ENCODE data around the gene HERC3.

The HERC3 gene

DNA sequence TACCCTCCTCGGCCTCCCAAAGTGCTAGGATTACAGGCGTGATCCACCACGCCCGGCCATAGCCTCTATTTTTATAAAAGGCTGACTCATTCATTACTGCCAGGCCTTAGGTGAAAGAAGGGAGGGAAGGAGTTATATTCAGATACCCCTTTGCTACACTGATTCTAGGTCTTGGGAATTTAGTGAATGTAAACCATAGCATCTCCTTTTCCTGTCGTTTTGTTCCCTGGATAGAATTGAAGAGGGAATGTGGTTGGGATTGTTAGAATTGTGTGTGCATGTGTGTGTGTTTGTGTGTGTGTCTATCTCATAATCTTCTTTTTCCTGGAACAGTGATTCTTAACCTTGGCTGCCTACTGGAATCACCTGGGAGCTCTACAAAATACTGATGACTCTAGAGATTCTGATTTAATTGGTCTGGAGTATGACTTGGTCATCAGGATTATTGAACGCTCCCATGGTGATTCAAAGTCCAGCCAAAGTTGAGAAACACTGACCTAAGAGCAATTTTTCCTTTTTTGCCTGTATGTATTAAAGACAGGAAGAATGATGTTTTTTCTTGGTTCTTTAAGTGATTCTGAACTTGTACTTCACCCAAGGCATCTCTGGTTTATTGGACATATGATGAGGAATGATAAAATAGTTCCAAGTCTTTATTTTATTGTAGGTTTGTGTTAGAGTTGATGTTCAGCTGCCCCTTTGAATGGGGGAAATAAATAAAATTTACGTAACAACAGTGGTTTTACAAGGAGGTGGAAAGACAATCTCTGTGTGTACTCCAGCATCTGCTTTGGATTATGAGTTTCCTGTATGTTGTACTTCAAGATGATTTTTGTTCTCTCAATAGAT lies 68.4 kb downstream of the HERC3 start:
- DNase-seq (ENCODE audit: low spot score), result no peak

DNA sequence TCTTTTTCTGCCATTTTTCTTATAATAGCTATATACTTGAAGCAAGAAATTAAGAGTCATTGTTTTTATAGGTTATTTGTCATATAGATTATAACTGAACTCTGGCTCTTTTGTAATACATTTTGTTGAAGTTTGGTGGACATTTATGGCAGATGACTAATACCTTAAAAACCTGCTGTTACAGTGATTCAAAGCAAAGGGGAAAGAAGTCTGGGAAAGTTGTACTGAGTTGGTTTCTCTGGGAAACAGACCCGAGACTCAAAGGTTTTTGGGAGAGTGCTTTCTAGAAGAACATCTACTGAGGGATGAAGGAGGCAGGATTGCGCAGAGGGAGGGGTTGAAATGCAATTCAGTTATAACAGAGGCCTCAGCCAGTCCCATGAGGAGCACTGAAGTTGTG lies 69.5 kb downstream of the HERC3 start:
- peak; percentile 21 for DNase-seq (ENCODE audit: low spot score)

DNA sequence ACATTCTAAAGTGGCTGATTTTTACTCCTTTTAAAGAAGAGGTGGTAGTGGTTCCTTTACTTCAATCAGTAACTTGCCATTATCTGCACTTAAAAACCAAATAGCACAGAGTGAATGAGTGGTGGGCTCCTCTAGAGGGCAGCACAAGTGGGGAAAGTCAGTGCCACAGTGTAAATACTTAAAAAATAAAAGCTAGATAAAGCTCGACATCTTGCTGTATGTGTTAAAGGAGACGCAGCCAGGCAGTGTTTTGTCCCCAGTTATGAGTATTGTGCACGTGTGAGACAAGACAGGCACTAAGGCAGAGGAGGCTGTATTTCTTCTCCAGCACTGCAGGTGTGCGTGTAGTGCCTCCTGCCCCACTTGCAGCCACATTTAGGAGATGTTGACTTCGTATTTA lies 80.7 kb downstream of the HERC3 start:
- DNase-seq (ENCODE audit: low spot score), result peak; percentile 34

GRCh38 chr4:88673886-88674285 lies 81.6 kb downstream of the HERC3 start:
- no peak for DNase-seq (ENCODE audit: low spot score)

DNA sequence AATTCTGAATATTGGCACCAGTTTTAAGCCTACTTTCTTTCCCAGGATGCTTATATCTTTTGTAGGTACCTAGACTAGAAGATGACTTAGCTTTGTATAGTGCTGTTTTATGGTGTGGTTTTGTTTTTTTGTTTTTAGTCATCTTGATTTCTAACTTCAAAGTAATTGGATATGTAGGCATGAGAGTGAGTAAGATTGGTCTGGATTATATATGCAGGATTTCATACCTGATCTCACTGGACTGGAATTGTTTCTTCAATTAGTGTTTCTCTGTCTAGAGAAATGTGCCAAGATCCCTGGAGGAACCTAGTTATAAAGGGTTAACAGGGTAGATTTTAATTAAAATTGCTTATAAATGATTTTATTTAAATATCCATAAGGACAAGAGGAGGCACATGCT lies 82.3 kb downstream of the HERC3 start:
- peak; percentile 11 for DNase-seq (ENCODE audit: low spot score)

DNA sequence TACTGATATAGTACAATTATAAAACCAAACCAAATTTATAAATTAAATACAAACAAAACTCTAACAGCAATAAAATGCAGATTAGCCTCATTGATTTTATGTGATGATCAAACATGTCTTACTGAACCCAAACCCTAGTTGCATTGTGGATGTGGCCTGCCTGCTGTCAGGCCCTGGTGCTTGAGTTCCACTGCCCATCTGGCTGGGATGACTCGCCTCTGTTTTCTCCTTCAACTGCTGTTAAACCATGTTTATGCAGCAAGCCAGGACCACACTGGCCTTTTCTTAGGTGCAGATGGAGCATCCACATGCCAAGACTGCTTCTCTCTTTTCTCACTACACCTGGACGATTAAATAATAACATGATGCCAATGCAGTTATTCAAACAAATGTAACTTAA lies 82.7 kb downstream of the HERC3 start:
- peak; percentile 19 for DNase-seq (ENCODE audit: low spot score)

DNA sequence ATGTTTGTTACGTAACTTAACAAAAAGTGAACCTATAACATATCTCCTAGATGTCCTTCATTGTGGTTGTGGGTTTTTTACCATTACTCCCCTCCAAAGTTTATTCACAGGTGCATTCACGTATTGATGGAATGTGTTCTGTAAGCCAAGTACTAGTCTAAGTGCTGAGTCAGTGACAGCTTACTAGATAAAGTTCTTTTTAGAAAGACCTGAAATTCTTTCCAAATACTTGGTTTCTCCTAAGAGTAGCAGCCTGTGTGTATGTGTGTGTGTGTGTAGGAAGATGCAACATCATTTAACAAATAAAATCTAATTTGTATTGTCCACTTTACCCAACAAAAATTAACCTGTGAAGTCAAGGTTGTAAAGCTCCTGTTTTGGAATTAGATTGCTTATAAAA lies 83.3 kb downstream of the HERC3 start:
- no peak for DNase-seq (ENCODE audit: low spot score)

DNA sequence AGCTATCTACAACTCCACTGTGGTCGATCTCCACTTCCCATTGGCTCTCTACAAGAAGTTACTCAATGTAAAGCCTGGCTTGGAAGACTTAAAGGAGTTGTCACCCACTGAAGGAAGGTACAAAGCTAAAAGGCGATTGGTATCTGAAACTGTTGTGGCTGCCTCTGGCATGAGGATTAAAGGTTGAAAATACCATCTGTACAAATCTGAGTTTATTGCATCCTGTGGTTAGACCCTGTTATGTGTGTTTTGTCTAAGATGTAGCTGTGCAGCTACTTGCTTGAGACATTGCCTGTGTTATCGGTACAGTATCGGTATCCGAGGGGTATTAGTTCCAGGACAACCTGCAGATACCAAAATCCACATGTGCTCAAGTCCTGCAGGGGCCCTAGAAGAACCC lies 88.9 kb downstream of the HERC3 start:
- no peak for DNase-seq (ENCODE audit: low spot score)

- DNase-seq (ENCODE audit: low spot score), result peak; percentile 57
These were observed 98.1 kb downstream of the HERC3 start for GRCh38 chr4:88690355-88690754.

DNA sequence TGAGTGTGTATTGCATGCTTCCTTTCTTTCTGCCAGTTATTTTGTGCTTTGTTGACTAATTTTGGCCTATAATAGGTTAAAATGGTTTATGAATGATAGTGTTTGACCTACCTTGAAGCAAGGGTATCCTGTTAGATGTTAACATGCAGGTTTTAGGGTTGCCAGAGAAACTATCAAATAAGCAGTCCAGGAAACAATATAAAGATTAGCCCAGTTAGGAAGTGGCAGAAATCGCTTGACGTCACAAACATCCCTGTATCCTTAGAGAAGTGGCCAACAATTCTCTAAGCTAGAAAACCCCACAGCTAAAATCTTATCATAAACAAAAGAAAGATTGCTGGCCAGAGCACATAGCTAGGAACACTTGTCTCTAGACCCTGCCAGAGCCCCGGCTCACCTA lies 101.5 kb downstream of the HERC3 start:
- no peak for DNase-seq (ENCODE audit: low spot score)

GRCh38 chr4:88696630-88697029 lies 104.3 kb downstream of the HERC3 start:
- DNase-seq (ENCODE audit: low spot score), result no peak

- DNase-seq (ENCODE audit: low spot score), result peak; percentile 4
These were observed 104.9 kb downstream of the HERC3 start for GRCh38 chr4:88697141-88697540.

- DNase-seq (ENCODE audit: low spot score), result peak; percentile 49
These were observed 105.5 kb downstream of the HERC3 start, which contains the start of gene NAP1L5 for GRCh38 chr4:88697588-88698329. Gene NAP1L5, minus strand, starts transcription at chr4:88697829. Its CDS starts 75 bp downstream, at chr4:88697754.

DNA sequence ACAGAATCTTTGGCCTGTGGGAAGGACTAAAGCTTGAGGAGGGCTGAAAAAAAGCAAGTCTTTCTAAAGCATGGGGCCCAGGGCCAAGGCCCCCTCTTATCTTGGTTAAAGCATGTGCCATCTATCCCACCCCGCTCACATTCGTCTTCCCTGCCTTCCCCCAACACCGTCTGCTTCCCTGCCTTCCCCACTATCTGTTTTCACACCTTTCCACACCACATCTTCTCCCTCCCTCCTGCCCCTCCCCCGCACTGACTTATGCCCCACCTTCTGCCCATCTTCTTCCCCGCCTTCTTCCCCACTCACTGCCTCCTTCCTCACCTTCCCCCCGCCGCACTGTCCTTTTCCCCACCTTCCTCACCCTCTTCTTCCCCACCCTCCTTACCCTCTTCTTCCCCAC lies 106.2 kb downstream of the HERC3 start:
- DNase-seq (ENCODE audit: low spot score), result no peak

- no peak for DNase-seq (ENCODE audit: low spot score)
These were observed 110.5 kb downstream of the HERC3 start for GRCh38 chr4:88702782-88703181.

- no peak for DNase-seq (ENCODE audit: low spot score)
These were observed 112.9 kb downstream of the HERC3 start for GRCh38 chr4:88705223-88705622.

- DNase-seq (ENCODE audit: low spot score), result peak; percentile 49
These were observed 113.7 kb downstream of the HERC3 start for GRCh38 chr4:88705805-88706492.

- peak; percentile 67 for DNase-seq (ENCODE audit: low spot score)
These were observed 114.3 kb downstream of the HERC3 start for GRCh38 chr4:88706574-88706973.

- no peak for DNase-seq (ENCODE audit: low spot score)
These were observed 117.7 kb downstream of the HERC3 start for GRCh38 chr4:88709989-88710388.

GRCh38 chr4:88713782-88714181 lies 121.5 kb downstream of the HERC3 start:
- DNase-seq (ENCODE audit: low spot score), result no peak

DNA sequence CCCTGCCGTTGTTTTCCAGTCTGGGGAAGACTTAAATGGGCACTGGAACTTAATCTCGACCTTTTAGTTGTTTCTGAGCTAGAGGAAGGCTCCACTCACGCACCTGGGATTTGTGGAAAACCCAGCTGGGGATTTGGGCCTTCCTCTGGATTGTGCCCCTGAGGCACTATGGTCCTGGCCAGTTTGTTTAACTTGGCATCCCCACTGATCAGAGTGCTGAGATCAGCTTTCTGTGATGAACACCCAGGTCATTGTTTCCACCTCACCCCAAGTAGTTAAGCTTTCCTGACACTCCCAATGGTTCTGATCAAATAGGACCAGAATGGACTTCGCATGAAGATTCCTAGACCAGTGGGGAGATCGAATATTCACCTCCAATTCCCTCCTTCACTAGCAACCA lies 125.8 kb downstream of the HERC3 start:
- no peak for DNase-seq (ENCODE audit: low spot score)

GRCh38 chr4:88719381-88719780 lies 127.1 kb downstream of the HERC3 start:
- no peak for DNase-seq (ENCODE audit: low spot score)

Data from kidney tubule cell (primary cell).